ENCODE data around the gene PRB4. TPM values are rescaled to one million over a fixed set of nuclear protein-coding genes. Genes with fewer than 3 reads are reported as not detected.

The PRB4 gene
- not detected in 2 replicates for total RNA-seq

GRCh38 chr12:11310336-11310735 lies at the start of gene PRB4:
Gene PRB4, minus strand, starts transcription at chr12:11310436. Its CDS starts 38 bp downstream, at chr12:11310398.

DNA sequence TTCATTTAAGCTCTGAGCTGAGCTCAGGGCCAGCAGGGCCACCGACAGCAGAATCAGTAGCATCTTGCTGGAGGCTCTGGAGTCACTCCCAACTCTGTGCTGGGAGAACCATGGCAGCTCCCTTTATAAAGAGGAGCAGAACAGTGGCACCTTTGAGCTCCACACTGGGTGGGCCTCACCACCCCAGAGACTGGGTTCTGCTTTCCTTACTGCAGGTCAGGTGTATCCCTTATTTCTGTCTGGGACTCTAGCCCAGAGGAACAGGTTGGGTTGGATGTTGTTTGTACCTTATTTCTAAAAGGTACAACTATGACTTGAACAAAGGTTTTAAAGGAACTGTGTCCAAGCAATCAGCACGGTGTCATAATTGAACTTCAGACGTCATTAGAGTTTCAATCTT lies 40.6 kb downstream of the PRB4 start, which contains the start of gene PRB3:
TSS of gene PRB3 (minus strand) at position 101 of the 400 bp plus-strand sequence. CDS start at position 63, 38 bp downstream.

Other genes starting within 250 kb of the PRB4 start
- 2.2 TPM in 2 replicates for gene TAS2R46, start 248.1 kb downstream of the PRB4 start, total RNA-seq
- gene TAS2R43, start 218.1 kb downstream of the PRB4 start, total RNA-seq, result 1.1 and 3.9 TPM in 2 replicates
- gene TAS2R30, start 175.8 kb downstream of the PRB4 start, total RNA-seq, result 4.4 and 6.6 TPM in 2 replicates
- 4.0 and 5.7 TPM in 2 replicates for gene SMIM10L1, start 139.2 kb downstream of the PRB4 start, total RNA-seq
- not detected in 2 replicates for gene TAS2R42, start 123.5 kb downstream of the PRB4 start, total RNA-seq
- not detected in 2 replicates for gene PRB3, start 40.7 kb downstream of the PRB4 start, total RNA-seq
- not detected in 2 replicates for gene PRB2, start 85.1 kb upstream of the PRB4 start, total RNA-seq

Data from subcutaneous preadipocyte (primary cell).